ENCODE measurements around the gene GALNTL6. TPM values are rescaled to one million over a fixed set of nuclear protein-coding genes. Genes with fewer than 3 reads are reported as not detected.
"Not testable (repeated sequence)": the region's sequence is repeated elsewhere in the genome, so short reads cannot be mapped to it uniquely, and the experiment has no call there.

GALNTL6 gene
- polyA plus RNA-seq, 1 experiment, result not detected

- no peak for DNase-seq (ENCODE audit: low read depth, low spot score)
- ChIA-PET POLR2A (no interaction called here), CTCF (no interaction called here)
- Histone ChIP-seq H3K9me3 (ENCODE audit: control insufficient read depth, insufficient read depth, low read length) (no peaks in the 10 kb centered on the region), H3K4me3 (ENCODE audit: low read depth, low read length) (no peak overlapping the region), H3K27ac (ENCODE audit: low read depth, low read length) (no peak overlapping the region), H3K27me3 (ENCODE audit: control insufficient read depth, insufficient read depth, low read length) (peaks cover 18% of the 10 kb centered on the region)
- TF ChIP-seq, protein P1, sequence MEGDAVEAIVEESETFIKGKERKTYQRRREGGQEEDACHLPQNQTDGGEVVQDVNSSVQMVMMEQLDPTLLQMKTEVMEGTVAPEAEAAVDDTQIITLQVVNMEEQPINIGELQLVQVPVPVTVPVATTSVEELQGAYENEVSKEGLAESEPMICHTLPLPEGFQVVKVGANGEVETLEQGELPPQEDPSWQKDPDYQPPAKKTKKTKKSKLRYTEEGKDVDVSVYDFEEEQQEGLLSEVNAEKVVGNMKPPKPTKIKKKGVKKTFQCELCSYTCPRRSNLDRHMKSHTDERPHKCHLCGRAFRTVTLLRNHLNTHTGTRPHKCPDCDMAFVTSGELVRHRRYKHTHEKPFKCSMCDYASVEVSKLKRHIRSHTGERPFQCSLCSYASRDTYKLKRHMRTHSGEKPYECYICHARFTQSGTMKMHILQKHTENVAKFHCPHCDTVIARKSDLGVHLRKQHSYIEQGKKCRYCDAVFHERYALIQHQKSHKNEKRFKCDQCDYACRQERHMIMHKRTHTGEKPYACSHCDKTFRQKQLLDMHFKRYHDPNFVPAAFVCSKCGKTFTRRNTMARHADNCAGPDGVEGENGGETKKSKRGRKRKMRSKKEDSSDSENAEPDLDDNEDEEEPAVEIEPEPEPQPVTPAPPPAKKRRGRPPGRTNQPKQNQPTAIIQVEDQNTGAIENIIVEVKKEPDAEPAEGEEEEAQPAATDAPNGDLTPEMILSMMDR (IDR thresholded peaks at IDR 0.05; ENCODE audit: low read depth, low read length), result no peak
These were observed 1138.7 kb downstream of the GALNTL6 start for GRCh38 chr4:172951679-172952451.

DNA sequence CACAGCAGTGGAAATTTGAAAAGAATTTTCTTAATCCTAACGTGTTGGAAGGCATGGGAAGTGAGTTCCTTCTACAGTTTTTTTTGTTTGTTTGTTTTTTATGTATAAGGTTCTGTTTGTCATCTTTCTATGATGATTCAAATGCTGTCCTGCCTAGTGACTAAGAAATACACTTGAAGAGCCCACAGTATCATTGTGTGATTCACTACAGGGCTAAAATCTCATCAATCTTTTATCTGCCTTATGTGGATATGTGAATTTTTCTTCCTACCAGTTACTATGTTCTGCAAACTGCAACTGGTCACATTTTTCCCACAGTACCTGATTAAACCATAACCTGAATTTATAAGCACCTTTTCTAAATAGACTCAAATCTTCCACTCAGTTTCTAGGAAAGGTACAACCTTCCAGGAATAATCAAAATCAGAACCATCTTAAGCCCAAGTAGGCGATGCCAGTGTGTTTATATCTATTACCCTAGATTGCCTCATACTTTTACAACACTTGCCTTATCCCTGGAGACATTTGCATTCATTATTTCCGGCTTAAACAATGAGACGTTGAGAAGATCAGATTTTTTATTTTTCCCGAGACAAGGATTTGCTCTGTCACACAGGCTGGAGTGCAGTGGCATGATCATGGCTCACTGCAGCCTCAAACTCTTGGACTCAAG, 1140.8 kb downstream of the GALNTL6 start:
- DNase-seq (ENCODE audit: low read depth, low spot score), result no peak
- Histone ChIP-seq H3K27ac (ENCODE audit: low read depth, low read length) (no peak overlapping the region), H3K4me3 (ENCODE audit: low read depth, low read length) (no peak overlapping the region), H3K27me3 (ENCODE audit: control insufficient read depth, insufficient read depth, low read length) (peaks cover 18% of the 10 kb centered on the region), H3K9me3 (ENCODE audit: control insufficient read depth, insufficient read depth, low read length) (no peaks in the 10 kb centered on the region)
- ChIA-PET POLR2A (no interaction called here), CTCF (no interaction called here)
- TF ChIP-seq, protein P1 (IDR thresholded peaks at IDR 0.05; ENCODE audit: low read depth, low read length), result no peak

- DNase-seq (ENCODE audit: low read depth, low spot score); CTCF ChIA-PET; H3K9me3 ChIP-seq (ENCODE audit: control insufficient read depth, insufficient read depth, low read length); POLR2A ChIA-PET; H3K4me3 ChIP-seq (ENCODE audit: low read depth, low read length); H3K27ac ChIP-seq (ENCODE audit: low read depth, low read length): not testable (repeated sequence)
- peaks cover 18% of the 10 kb centered on the region for H3K27me3 ChIP-seq (ENCODE audit: control insufficient read depth, insufficient read depth, low read length)
These were observed 1143.1 kb downstream of the GALNTL6 start for GRCh38 chr4:172956340-172956739.

DNA sequence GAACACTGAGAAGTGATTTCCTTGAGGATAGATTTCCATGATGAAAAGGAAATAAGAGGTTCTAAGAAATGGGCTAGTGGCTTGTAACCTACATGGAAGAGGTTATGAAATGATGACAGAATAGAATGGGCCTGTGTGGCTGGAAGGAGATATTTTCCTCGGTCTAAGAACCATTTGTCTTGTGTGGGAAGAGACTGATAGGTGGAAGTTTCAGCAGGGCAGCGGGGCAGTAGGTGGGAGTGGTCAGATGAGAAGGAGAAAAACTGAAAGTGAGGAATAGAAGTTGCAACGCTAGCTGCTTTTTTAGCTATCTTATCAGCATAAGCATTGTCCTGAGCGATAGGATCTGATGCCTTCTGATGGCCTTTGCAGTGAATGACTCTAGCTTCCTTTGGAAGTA, 1144.0 kb downstream of the GALNTL6 start:
- TF ChIP-seq, protein P1 (IDR thresholded peaks at IDR 0.05; ENCODE audit: low read depth, low read length), result no peak
- no peaks in the 10 kb centered on the region for H3K9me3 ChIP-seq (ENCODE audit: control insufficient read depth, insufficient read depth, low read length)
- ChIA-PET CTCF (no interaction called here), POLR2A (no interaction called here)
- H3K27ac ChIP-seq (ENCODE audit: low read depth, low read length), result no peak overlapping the region
- H3K4me3 ChIP-seq (ENCODE audit: low read depth, low read length), result no peak overlapping the region
- peaks cover 17% of the 10 kb centered on the region for H3K27me3 ChIP-seq (ENCODE audit: control insufficient read depth, insufficient read depth, low read length)
- DNase-seq (ENCODE audit: low read depth, low spot score), result no peak

DNA sequence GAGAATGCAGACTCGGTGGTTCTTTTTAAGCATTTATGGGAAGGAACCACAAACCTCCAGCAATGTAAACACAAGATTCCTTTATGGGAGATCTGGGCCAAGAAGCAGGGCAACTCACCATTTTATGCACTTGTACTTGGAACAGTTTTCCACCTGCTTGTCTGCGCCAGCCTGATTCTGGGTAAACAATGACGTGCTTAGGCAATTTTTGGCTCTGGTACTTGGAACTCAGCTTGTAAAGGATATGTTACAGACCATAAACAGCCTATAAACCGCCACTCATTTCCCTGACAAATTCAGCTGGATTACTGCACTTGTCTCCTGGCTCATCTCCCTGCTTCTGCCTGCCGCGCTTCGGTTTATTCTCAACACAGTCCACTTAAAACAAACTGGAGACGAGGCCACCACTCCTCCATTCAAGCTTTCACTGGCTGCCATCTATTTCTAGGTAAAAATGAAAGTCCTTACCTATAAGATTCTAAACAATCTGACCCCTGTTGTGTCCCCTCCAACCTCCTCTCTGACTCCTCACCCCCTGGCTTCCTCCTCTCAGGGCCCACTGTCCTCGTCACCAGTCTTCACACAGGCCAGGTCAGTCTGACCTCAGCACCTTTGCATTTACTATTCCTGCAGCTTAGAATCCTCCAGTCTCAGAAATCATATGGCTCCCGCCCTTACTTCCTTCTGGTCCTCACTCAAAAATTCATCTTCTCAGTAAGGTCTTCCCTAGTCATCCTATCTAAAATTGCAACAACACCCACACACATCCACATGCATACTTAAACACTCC, 1149.6 kb downstream of the GALNTL6 start:
- ChIA-PET POLR2A (interaction anchor here (1.0 to 1.3 kb wide), 2 partner anchors 290 to 302 kb away, joined by 3 read pairs; no protein-coding TSS in a partner anchor), CTCF (interaction anchor here (1.2 to 1.3 kb wide), 2 partner anchors 51 to 295 kb away, joined by 4 to 5 read pairs; no protein-coding TSS in a partner anchor)
- Histone ChIP-seq H3K9me3 (ENCODE audit: control insufficient read depth, insufficient read depth, low read length) (no peaks in the 10 kb centered on the region), H3K27ac (ENCODE audit: low read depth, low read length) (no peak overlapping the region), H3K4me3 (ENCODE audit: low read depth, low read length) (peak overlapping the region; percentile 20), H3K27me3 (ENCODE audit: control insufficient read depth, insufficient read depth, low read length) (peaks cover 16% of the 10 kb centered on the region)
- TF ChIP-seq, protein P1 (IDR thresholded peaks at IDR 0.05; ENCODE audit: low read depth, low read length), result no peak
- peak; percentile 89 for DNase-seq (ENCODE audit: low read depth, low spot score)
